ENCODE measurements around the gene FOXP2. TPM values are rescaled to one million over a fixed set of nuclear protein-coding genes. Genes with fewer than 3 reads are reported as not detected.

FOXP2 gene
- total RNA-seq, 1 experiment from 2014 or later, result not detected

- no peaks in the 10 kb centered on the region for H3F3A ChIP-seq (ENCODE audit: low read length, unreplicated experiment)
- ChIA-PET POLR2A (ENCODE audit: unreplicated experiment) (no interaction called here), CTCF (no interaction called here)
- no peaks in the 10 kb centered on the region for H3K9me2 ChIP-seq (replicated peaks; ENCODE audit: low read length)
- no peaks in the 10 kb centered on the region for H3K36me3 ChIP-seq (ENCODE audit: low read depth, low read length)
- no peak overlapping the region for H2AFZ ChIP-seq (ENCODE audit: low read length)
- no TSS peak for BruUV-seq (replicated peaks)
- TF ChIP-seq EZH2 (IDR thresholded peaks at IDR 0.05; ENCODE audit: low read length, unreplicated experiment) (no peak), EZH2phosphoT487 (IDR thresholded peaks at IDR 0.05; ENCODE audit: borderline replicate concordance, low read length) (no peak), CTCF (conservative IDR thresholded peaks at IDR 0.05; ENCODE audit: low read depth, low read length) (no peak)
- no peaks in the 10 kb centered on the region for H3K4me1 ChIP-seq (ENCODE audit: insufficient read depth, low read length)
- H3K9ac ChIP-seq (ENCODE audit: low read length), result no peak overlapping the region
- H4K20me1 ChIP-seq (ENCODE audit: low read length), result no peaks in the 10 kb centered on the region
- H3K79me2 ChIP-seq (ENCODE audit: low read length), result no peaks in the 10 kb centered on the region
- no peak overlapping the region for H3K27ac ChIP-seq (ENCODE audit: low read length)
- intact Hi-C loops (cut with micrococcal nuclease), result no loop called here
- H3K9me3 ChIP-seq (ENCODE audit: low read length), result no peaks in the 10 kb centered on the region
- DNase-seq (no peak), ATAC-seq (no peak)
- H3K4me2 ChIP-seq (ENCODE audit: low read length), result no peak overlapping the region
- H3K4me3 ChIP-seq (ENCODE audit: low read length), result no peak overlapping the region
- H3K27me3 ChIP-seq (ENCODE audit: low read length), result peaks cover 11% of the 10 kb centered on the region
Measured at GRCh38 chr7:114522081-114522480, 107.5 kb downstream of the FOXP2 start.

GRCh38 chr7:114527589-114527988, 113.0 kb downstream of the FOXP2 start:
- H3K9me3 ChIP-seq (ENCODE audit: low read length), result no peaks in the 10 kb centered on the region
- no peak overlapping the region for H3K4me2 ChIP-seq (ENCODE audit: low read length)
- TF ChIP-seq EZH2 (IDR thresholded peaks at IDR 0.05; ENCODE audit: low read length, unreplicated experiment) (no peak), CTCF (conservative IDR thresholded peaks at IDR 0.05; ENCODE audit: low read depth, low read length) (no peak), EZH2phosphoT487 (IDR thresholded peaks at IDR 0.05; ENCODE audit: borderline replicate concordance, low read length) (no peak)
- H3K36me3 ChIP-seq (ENCODE audit: low read depth, low read length), result no peaks in the 10 kb centered on the region
- ChIA-PET CTCF (no interaction called here), POLR2A (ENCODE audit: unreplicated experiment) (no interaction called here)
- no peak overlapping the region for H3K4me3 ChIP-seq (ENCODE audit: low read length)
- no peak overlapping the region for H2AFZ ChIP-seq (ENCODE audit: low read length)
- DNase-seq, result no peak
- no peak overlapping the region for H3K9ac ChIP-seq (ENCODE audit: low read length)
- intact Hi-C loops (cut with micrococcal nuclease), result no loop called here
- H3K4me1 ChIP-seq (ENCODE audit: insufficient read depth, low read length), result no peaks in the 10 kb centered on the region
- H3K9me2 ChIP-seq (replicated peaks; ENCODE audit: low read length), result no peaks in the 10 kb centered on the region
- no TSS peak for BruUV-seq (replicated peaks)
- H4K20me1 ChIP-seq (ENCODE audit: low read length), result no peaks in the 10 kb centered on the region
- H3K27ac ChIP-seq (ENCODE audit: low read length), result no peak overlapping the region
- no peaks in the 10 kb centered on the region for H3K79me2 ChIP-seq (ENCODE audit: low read length)
- no peaks in the 10 kb centered on the region for H3F3A ChIP-seq (ENCODE audit: low read length, unreplicated experiment)
- ATAC-seq, result no peak
- H3K27me3 ChIP-seq (ENCODE audit: low read length), result peaks cover 11% of the 10 kb centered on the region

GRCh38 chr7:114530057-114530611, 115.5 kb downstream of the FOXP2 start:
- H3K27me3 ChIP-seq (ENCODE audit: low read length), result peaks cover 8% of the 10 kb centered on the region
- H3K4me1 ChIP-seq (ENCODE audit: insufficient read depth, low read length), result no peaks in the 10 kb centered on the region
- no peaks in the 10 kb centered on the region for H4K20me1 ChIP-seq (ENCODE audit: low read length)
- DNase-seq (no peak), ATAC-seq (no peak)
- no peak overlapping the region for H3K9ac ChIP-seq (ENCODE audit: low read length)
- H3K9me3 ChIP-seq (ENCODE audit: low read length), result no peaks in the 10 kb centered on the region
- H3K79me2 ChIP-seq (ENCODE audit: low read length), result no peaks in the 10 kb centered on the region
- intact Hi-C loops (cut with micrococcal nuclease), result no loop called here
- H3K4me2 ChIP-seq (ENCODE audit: low read length), result no peak overlapping the region
- POLR2A ChIA-PET (ENCODE audit: unreplicated experiment), result no interaction called here
- CTCF ChIA-PET, result no interaction called here
- no peaks in the 10 kb centered on the region for H3F3A ChIP-seq (ENCODE audit: low read length, unreplicated experiment)
- no peak for TF ChIP-seq EZH2 (IDR thresholded peaks at IDR 0.05; ENCODE audit: low read length, unreplicated experiment)
- TF ChIP-seq CTCF (conservative IDR thresholded peaks at IDR 0.05; ENCODE audit: low read depth, low read length), result no peak
- no peak for TF ChIP-seq EZH2phosphoT487 (IDR thresholded peaks at IDR 0.05; ENCODE audit: borderline replicate concordance, low read length)
- H2AFZ ChIP-seq (ENCODE audit: low read length), result no peak overlapping the region
- no peak overlapping the region for H3K4me3 ChIP-seq (ENCODE audit: low read length)
- BruUV-seq (replicated peaks), result no TSS peak
- H3K27ac ChIP-seq (ENCODE audit: low read length), result no peak overlapping the region
- H3K9me2 ChIP-seq (replicated peaks; ENCODE audit: low read length), result no peaks in the 10 kb centered on the region
- H3K36me3 ChIP-seq (ENCODE audit: low read depth, low read length), result no peaks in the 10 kb centered on the region
